ENCODE data around the gene FBRS.

- TF ChIP-seq EZH2phosphoT487 (conservative IDR thresholded peaks at IDR 0.05; ENCODE audit: low read length) = no peak
- no peak for TF ChIP-seq CTCF (IDR thresholded peaks at IDR 0.05; ENCODE audit: insufficient read depth, low read length, poor library complexity, severe bottlenecking)
Observed at GRCh38 chr16:30706046-30706445, 47.8 kb downstream of the FBRS start.
